AG10803 (cell line): Measurements from ENCODE around the gene CWC25.

ENCODE experiments used
- DNase-seq: peaks from one replicate; pipeline ENCODE4 v3.0.0; 2010; ENCODE audit warnings: low read depth
- H3K4me3 ChIP-seq: 2 replicates; pipeline ENCODE4 v1.5.1; 2011; ENCODE audit warnings: mild to moderate bottlenecking, low read length, control low read depth
- CTCF ChIP-seq: conservative IDR thresholded peaks from 2 replicates; pipeline ENCODE4 v1.5.1; 2011; ENCODE audit warnings: mild to moderate bottlenecking, low read length, control low read depth, inconsistent platforms

Gene CWC25

GRCh38 chr17:38850374-38850773, 25.3 kb upstream of the CWC25 start:
- DNase-seq = no peak
- TF ChIP-seq CTCF = no peak
- no peak overlapping the region for H3K4me3 ChIP-seq

- no peak overlapping the region for H3K4me3 ChIP-seq
- no peak for TF ChIP-seq CTCF
- no peak for DNase-seq
Measured at GRCh38 chr17:38848939-38849605, 24.0 kb upstream of the CWC25 start.

GRCh38 chr17:38848557-38848891, 23.4 kb upstream of the CWC25 start:
- no peak for DNase-seq
- no peak for TF ChIP-seq CTCF
- no peak overlapping the region for H3K4me3 ChIP-seq

DNA sequence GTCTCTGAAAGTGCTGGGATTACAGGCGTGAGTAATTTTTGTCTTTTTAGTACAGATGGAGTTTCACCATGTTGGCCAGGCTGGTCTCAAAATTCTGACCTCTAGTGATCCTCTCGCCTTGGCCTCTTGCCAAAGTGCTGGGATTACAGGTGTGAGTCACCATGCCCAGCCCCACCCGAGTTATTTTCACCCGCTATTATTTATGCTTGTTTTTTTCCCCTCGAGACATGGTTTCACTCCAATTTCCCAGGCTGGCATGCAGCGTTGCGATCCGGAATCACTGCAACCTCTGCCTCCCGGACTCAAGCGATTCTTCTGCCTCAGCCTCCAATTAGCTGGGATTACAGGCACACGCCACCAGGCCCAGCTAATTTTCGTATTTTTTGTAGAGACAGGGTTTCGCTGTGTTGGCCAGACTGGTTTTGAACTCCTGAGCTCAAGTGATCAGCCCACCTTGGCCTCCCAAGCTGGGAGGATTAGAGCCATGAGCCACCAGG, 19.2 kb upstream of the CWC25 start:
- H3K4me3 ChIP-seq = no peak overlapping the region
- TF ChIP-seq CTCF = no peak
- peak; percentile 27 for DNase-seq

- TF ChIP-seq CTCF = no peak
- DNase-seq = no peak
- peak overlapping the region; percentile 99 for H3K4me3 ChIP-seq
Measured at GRCh38 chr17:38825762-38826247, 684 bp upstream of the CWC25 start.

DNA sequence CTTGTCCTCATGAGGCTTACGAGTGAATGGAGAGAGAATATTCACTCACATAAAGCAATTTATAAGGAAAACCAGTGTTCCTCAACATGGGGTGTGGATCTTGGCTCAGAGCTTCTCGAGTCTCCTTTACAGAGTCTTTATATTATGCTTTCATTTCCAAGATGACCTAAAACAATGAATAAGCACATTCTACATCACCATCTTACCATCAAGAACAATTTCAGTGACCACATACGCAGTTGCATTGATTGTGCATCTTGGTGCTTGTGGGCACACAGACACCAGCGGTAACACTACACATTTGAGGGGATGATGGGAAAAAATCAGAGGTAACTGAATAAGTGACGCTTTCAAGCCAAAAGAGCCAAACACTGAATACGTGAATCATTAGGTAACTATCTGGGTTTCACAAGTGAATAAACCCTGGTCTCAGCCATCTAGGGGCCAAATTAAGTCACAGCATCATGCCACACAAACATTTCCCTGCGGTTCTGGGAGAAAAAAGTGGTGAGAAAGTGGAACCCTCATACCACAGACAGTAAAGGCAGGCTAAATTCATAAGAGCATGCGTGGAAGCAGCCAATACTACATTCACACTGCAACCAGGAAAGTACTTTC, 9.4 kb downstream of the CWC25 start:
- DNase-seq = peak; percentile 68
- peak; percentile 50 for TF ChIP-seq CTCF
- no peak overlapping the region for H3K4me3 ChIP-seq

DNA sequence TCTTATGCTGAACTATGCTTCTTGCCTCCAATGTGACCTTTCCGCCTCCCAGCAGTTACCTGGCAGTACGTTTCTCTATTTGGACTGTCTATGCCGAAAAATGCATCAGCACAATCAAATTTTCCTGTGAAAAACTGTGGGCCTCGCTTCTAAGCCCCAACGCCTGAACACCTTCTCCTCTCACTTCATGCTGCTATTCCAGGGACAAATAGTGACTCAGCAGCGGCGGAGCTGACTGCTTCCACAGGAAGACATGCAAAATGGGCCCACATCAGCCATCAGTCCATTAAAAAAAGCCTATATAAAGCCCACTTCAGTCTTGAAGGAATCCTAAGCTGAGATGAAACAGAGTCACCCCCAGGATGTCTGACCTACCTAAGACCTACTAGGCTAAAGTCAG, 15.3 kb downstream of the CWC25 start:
- DNase-seq = no peak
- TF ChIP-seq CTCF = no peak
- no peak overlapping the region for H3K4me3 ChIP-seq
